K562 (cell line): ENCODE data around the gene A4GALT. TPM values are rescaled to one million over a fixed set of nuclear protein-coding genes. Genes with fewer than 3 reads are reported as not detected.

Source experiments
- ATAC-seq: fragments of 200-7000 bp; cut with Tn5 transposase; 3 replicates; pipeline ENCODE4 v1.9.1; 2020; ENCODE audit warnings: moderate library complexity
- BruUV-seq: library from RNA; stranded (reverse); fragments of 400-500 nt; replicated peaks from 2 replicates; lab custom pipeline; 2021; lab: Mats Ljungman, UMichigan
- CTCF ChIA-PET: fragments of 300-600 bp; formaldehyde crosslinking; extraction: SDS; loops from one replicate; lab custom pipeline; 2021; ENCODE audit warnings: low intra/inter-chr PET ratio; lab: Yijun Ruan, JAX
- POLR2A ChIA-PET: fragments of 300-600, 350-650 bp; sonication (Branson Sonifier 250); formaldehyde crosslinking; extraction: SDS; loops from one replicate; lab custom pipeline; 2021; ENCODE audit warnings: antibody characterized with exemption, inconsistent platforms; lab: Yijun Ruan, JAX
- DNase-seq, 4 experiments: peaks; one replicate each; pipeline versions ENCODE4 v3.0.0 to v3.0.0-alpha.2; 2011 to 2018; ENCODE audit warnings: low spot score in 3 of 4, mixed read lengths in 3 of 4; ENCODE audit errors: extremely low read depth in 1 of 4
- FAIRE-seq: peaks from 2 replicates; lab custom pipeline; 2011; peaks lifted over from hg19 to GRCh38; lab: Jason Lieb, UNC
- H2AFZ ChIP-seq: 2 replicates; pipeline ENCODE4 v1.6.0; 2011; ENCODE audit warnings: low read depth, low read length, control low read depth, inconsistent platforms
- H3K27ac ChIP-seq: fragments of 200-600 bp; 3 replicates; pipeline ENCODE4 v1.8.0; 2011; ENCODE audit warnings: low read depth, mild to moderate bottlenecking, control low read depth, inconsistent platforms, low read length, moderate library complexity, mixed read lengths; ENCODE audit errors: extremely low read depth
- H3K27me3 ChIP-seq, 2 experiments: fragments of 300-600 bp in 1 of 2; 2 replicates in 1 of 2; 3 replicates in 1 of 2; pipeline versions ENCODE4 v1.6.0 to v1.8.0; 2011; ENCODE audit warnings: inconsistent platforms in 2 of 2, low read length in 2 of 2, mild to moderate bottlenecking in 1 of 2, mixed read lengths in 1 of 2, moderate library complexity in 1 of 2; ENCODE audit not compliant: control insufficient read depth in 2 of 2, insufficient read depth in 2 of 2
- H3K36me3 ChIP-seq: fragments of 300-600 bp; 3 replicates; pipeline ENCODE4 v1.8.0; 2011; ENCODE audit warnings: mild to moderate bottlenecking, low read length, inconsistent platforms; ENCODE audit not compliant: control insufficient read depth, insufficient read depth
- H3K4me1 ChIP-seq, 2 experiments: fragments of 200-600 bp in 1 of 2; replicated peaks in 1 of 2; 2 replicates in 1 of 2; 3 replicates in 1 of 2; pipeline versions ENCODE4 v1.5.1 to v1.8.0; 2011; ENCODE audit warnings: inconsistent platforms in 2 of 2, low read length in 2 of 2, mild to moderate bottlenecking in 1 of 2, mixed read lengths in 1 of 2, moderate library complexity in 1 of 2; ENCODE audit not compliant: control insufficient read depth in 2 of 2, insufficient read depth in 2 of 2
- H3K4me2 ChIP-seq: 2 replicates; pipeline ENCODE4 v1.6.1; 2011; ENCODE audit warnings: low read length, control low read depth, inconsistent platforms, mixed read lengths; ENCODE audit not compliant: insufficient read depth
- H3K4me3 ChIP-seq: fragments of 200-600 bp; sonication (generic), shearing (Covaris generic); 2 replicates; pipeline ENCODE4 v1.5.1; 2016; ENCODE audit warnings: control low read depth, inconsistent platforms
- H3K79me2 ChIP-seq: fragments of 200-600 bp; 3 replicates; pipeline ENCODE4 v1.8.0; 2011; ENCODE audit warnings: low read length, inconsistent platforms; ENCODE audit not compliant: control insufficient read depth, insufficient read depth
- H3K9ac ChIP-seq, 2 experiments: 2 replicates each; pipeline versions ENCODE4 v1.6.0 to v1.6.1; 2011; ENCODE audit warnings: low read depth in 2 of 2, low read length in 2 of 2, control low read depth in 1 of 2, inconsistent platforms in 1 of 2, mild to moderate bottlenecking in 1 of 2, mixed read lengths in 1 of 2; ENCODE audit not compliant: insufficient read depth in 1 of 2
- H3K9me1 ChIP-seq: one replicate; pipeline ENCODE4 v1.6.0; 2011; ENCODE audit warnings: inconsistent platforms, mild to moderate bottlenecking, low read length, moderate library complexity; ENCODE audit not compliant: control insufficient read depth, insufficient read depth
- H3K9me3 ChIP-seq: replicated peaks from 2 replicates; pipeline ENCODE4 v1.5.1; 2011; ENCODE audit warnings: low read depth, low read length, inconsistent platforms; ENCODE audit not compliant: control insufficient read depth, insufficient read depth
- H4K20me1 ChIP-seq: replicated peaks from 2 replicates; pipeline ENCODE4 v1.6.1; 2011; ENCODE audit warnings: low read length, inconsistent platforms, mixed read lengths; ENCODE audit not compliant: control insufficient read depth, insufficient read depth
- ARNT ChIP-seq, 2 experiments: fragments of 450-650 bp; IDR thresholded peaks; 2 replicates each; pipeline ENCODE4 v1.6.1; 2016; ENCODE audit warnings: mild to moderate bottlenecking in 1 of 2
- FOXA1 ChIP-seq: fragments of 450-650 bp; IDR thresholded peaks from 2 replicates; pipeline ENCODE4 v1.6.1; 2016; ENCODE audit warnings: mild to moderate bottlenecking, borderline replicate concordance
- GMEB1 ChIP-seq: fragments of 250-450 bp; sonication (Bioruptor Pico); IDR thresholded peaks from 2 replicates; pipeline ENCODE4 v1.4.0; 2020; ENCODE audit warnings: mild to moderate bottlenecking
- MCM2 ChIP-seq: fragments of 450-650 bp; IDR thresholded peaks from 2 replicates; pipeline ENCODE4 v1.6.1; 2017; ENCODE audit warnings: low read depth, mild to moderate bottlenecking
- PPARD ChIP-seq: fragments of 250-450 bp; sonication (Bioruptor Pico); IDR thresholded peaks from 2 replicates; pipeline ENCODE4 v1.8.0; 2022; ENCODE audit warnings: inconsistent platforms, mild to moderate bottlenecking, moderate library complexity
- RBM17 ChIP-seq: fragments of 200-400 bp; formaldehyde crosslinking; IDR thresholded peaks from 2 replicates; pipeline ENCODE4 v1.6.1; 2017; ENCODE audit warnings: low read depth, mild to moderate bottlenecking, low read length, borderline replicate concordance
- TCF15 ChIP-seq: fragments of 250-450 bp; sonication (Bioruptor Pico); IDR thresholded peaks from 2 replicates; pipeline ENCODE4 v1.8.0; 2022; ENCODE audit warnings: moderate library complexity, mild to moderate bottlenecking, inconsistent platforms
- YBX1 ChIP-seq: fragments of 450-650 bp; IDR thresholded peaks from 2 replicates; pipeline ENCODE4 v1.7.1; 2016; ENCODE audit warnings: mild to moderate bottlenecking
- ZNF133 ChIP-seq: fragments of 250-450 bp; sonication (Bioruptor Pico); IDR thresholded peaks from 2 replicates; pipeline ENCODE4 v1.4.0; 2020; ENCODE audit warnings: mild to moderate bottlenecking
- ZNF175 ChIP-seq: fragments of 200-800 bp; sonication (Bioruptor generic); IDR thresholded peaks from 2 replicates; pipeline ENCODE4 v1.6.1; 2016; ENCODE audit warnings: low read depth, mild to moderate bottlenecking, missing genetic modification characterization, missing compliant biosample characterization
- WGBS: fragments of 100-300 bp; shearing (Covaris generic); methylation state at CpG from one replicate; pipeline ENCODE4 v1.1.6; 2016; ENCODE audit warnings: low coverage, mixed read lengths; ENCODE audit not compliant: insufficient coverage; ENCODE audit errors: missing lambda C conversion rate; 5-methylcytosine and 5-hydroxymethylcytosine counted together
- in situ Hi-C: fragments of 300-500 bp; cut with MboI; formaldehyde crosslinking; loops from 4 replicates; pipeline ENCODE4 v1.15.0; 2018; ENCODE audit warnings: inconsistent platforms, mixed read lengths
- intact Hi-C: fragments of 100-400 bp; cut with micrococcal nuclease; formaldehyde crosslinking; loops from 2 replicates; pipeline ENCODE4 v1.14.2; 2022
- polyA plus RNA-seq, 8 experiments: library from polyadenylated mRNA; depleted of rRNA in 4 of 8; stranded (reverse) in 5 of 8; unstranded in 3 of 8; fragments of >200 nt; fragmentation: Nextera tagmentation in 2 of 8; fragmentation: Illumina TruSeq in 1 of 8; extraction: Ambion mirVana in 2 of 8; extraction: Trizol in 1 of 8; gene quantifications; 2 replicates each; pipeline versions ENCODE4 v1.2.1 to v1.2.3, GENCODE V29; 2011 to 2014; ENCODE audit warnings: inconsistent platforms in 1 of 8, missing spikeins in 1 of 8
- total RNA-seq, 7 experiments: library from RNA; depleted of rRNA in 6 of 7; stranded (reverse); fragments of >200 nt in 6 of 7; fragmentation: Illumina TruSeq in 2 of 7; extraction: Trizol in 2 of 7; gene quantifications; 2 replicates each; pipeline versions ENCODE4 v1.2.1 to v1.2.3, GENCODE V29; 2011 to 2021; ENCODE audit warnings: low replicate concordance in 1 of 7
- TF ChIP-seq, protein P1 (sequence below), 2 experiments: fragments of 250-450 bp in 1 of 2; fragments of 450-650 bp in 1 of 2; sonication (Bioruptor Pico) in 1 of 2; IDR thresholded peaks; 2 replicates each; pipeline versions ENCODE4 v1.6.1 to v1.8.0; 2016 to 2021; ENCODE audit warnings: mild to moderate bottlenecking in 2 of 2, moderate library complexity in 2 of 2, missing compliant biosample characterization in 1 of 2, missing genetic modification characterization in 1 of 2
- TF ChIP-seq, protein P2 (sequence below): sonication (generic); formaldehyde crosslinking; IDR thresholded peaks from 2 replicates; pipeline ENCODE4 v1.8.0; 2022; ENCODE audit warnings: missing genetic modification reagents, mild to moderate bottlenecking, borderline replicate concordance

Gene A4GALT
- total and polyA plus RNA-seq, 9 of the 15 experiments (the other 6 are each of a cell fraction or from before 2014, with no cell fraction given) = 0.07 to 0.11 TPM; not detected in 7

- Histone ChIP-seq H3K27ac (0 out of 3 replicates have a peak overlapping the region, but pooled peaks have one; percentile 26), H4K20me1 (peaks cover 16% of the 10 kb centered on the region), H3K9me1 (peaks cover 2% of the 10 kb centered on the region), H3K79me2 (peaks cover 72% of the 10 kb centered on the region), H2AFZ (no peak overlapping the region), H3K4me3 (no peak overlapping the region), H3K27me3 (no peaks in the 10 kb centered on the region; a peak in 1 of 5 replicates), H3K36me3 (peaks cover 3% of the 10 kb centered on the region; the same call in 1 of the 3 replicates), H3K9ac (peak overlapping the region; percentile 20 to 81; a peak in 3 of 4 replicates), H3K9me3 (no peaks in the 10 kb centered on the region), H3K4me1 (peaks cover 56 to 69% of the 10 kb centered on the region in 2 experiments), H3K4me2 (no peak overlapping the region)
- ChIA-PET CTCF (no interaction called here), POLR2A (interaction anchor here (0.5 kb wide), 1 partner anchor 120 kb away, joined by 3 read pairs; no protein-coding TSS in a partner anchor)
- 70% methylated on average over 15 of the region's 19 CpGs for WGBS
- in situ Hi-C loops (no loop called here), intact Hi-C loops (no loop called here)
- TF ChIP-seq ZNF175 (CRISPR knock-in tag) (no peak), TCF15 (CRISPR knock-in tag) (no peak), GMEB1 (CRISPR knock-in tag) (no peak), RBM17 (no peak), MCM2 (no peak), ARNT (IDR thresholded peaks at IDR 0.05) (no peak), PPARD (CRISPR knock-in tag) (no peak), ZNF133 (CRISPR knock-in tag) (no peak), FOXA1 (no peak), YBX1 (no peak)
- TF ChIP-seq, protein P1, sequence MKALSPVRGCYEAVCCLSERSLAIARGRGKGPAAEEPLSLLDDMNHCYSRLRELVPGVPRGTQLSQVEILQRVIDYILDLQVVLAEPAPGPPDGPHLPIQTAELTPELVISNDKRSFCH (CRISPR knock-in tag; IDR thresholded peaks at IDR 0.05) = no peak
- TF ChIP-seq, protein P1 (tag; IDR thresholded peaks at IDR 0.05) = no peak
- TF ChIP-seq, protein P2, sequence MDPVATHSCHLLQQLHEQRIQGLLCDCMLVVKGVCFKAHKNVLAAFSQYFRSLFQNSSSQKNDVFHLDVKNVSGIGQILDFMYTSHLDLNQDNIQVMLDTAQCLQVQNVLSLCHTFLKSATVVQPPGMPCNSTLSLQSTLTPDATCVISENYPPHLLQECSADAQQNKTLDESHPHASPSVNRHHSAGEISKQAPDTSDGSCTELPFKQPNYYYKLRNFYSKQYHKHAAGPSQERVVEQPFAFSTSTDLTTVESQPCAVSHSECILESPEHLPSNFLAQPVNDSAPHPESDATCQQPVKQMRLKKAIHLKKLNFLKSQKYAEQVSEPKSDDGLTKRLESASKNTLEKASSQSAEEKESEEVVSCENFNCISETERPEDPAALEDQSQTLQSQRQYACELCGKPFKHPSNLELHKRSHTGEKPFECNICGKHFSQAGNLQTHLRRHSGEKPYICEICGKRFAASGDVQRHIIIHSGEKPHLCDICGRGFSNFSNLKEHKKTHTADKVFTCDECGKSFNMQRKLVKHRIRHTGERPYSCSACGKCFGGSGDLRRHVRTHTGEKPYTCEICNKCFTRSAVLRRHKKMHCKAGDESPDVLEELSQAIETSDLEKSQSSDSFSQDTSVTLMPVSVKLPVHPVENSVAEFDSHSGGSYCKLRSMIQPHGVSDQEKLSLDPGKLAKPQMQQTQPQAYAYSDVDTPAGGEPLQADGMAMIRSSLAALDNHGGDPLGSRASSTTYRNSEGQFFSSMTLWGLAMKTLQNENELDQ (CRISPR knock-in tag) = no peak
- no TSS peak for BruUV-seq
- FAIRE-seq (no peak), DNase-seq (no peak), ATAC-seq (no peak)
Observed at GRCh38 chr22:42645341-42645937, 75.2 kb downstream of the A4GALT start.
